GM12891 (cell line): ENCODE results near the gene FAM78B.

Experiments used
- POLR2A ChIP-seq: IDR thresholded peaks from 2 replicates; pipeline ENCODE4 v1.6.1; 2011; ENCODE audit warnings: low read depth, low read length, control low read depth
- POU2F2 ChIP-seq: IDR thresholded peaks from 2 replicates; pipeline ENCODE4 v1.6.1; 2011; ENCODE audit warnings: low read depth, mild to moderate bottlenecking, control low read depth, low read length, moderate library complexity

- no peak for TF ChIP-seq POU2F2
- no peak for TF ChIP-seq POLR2A
These were observed 1.0 kb downstream of the FAM78B start for GRCh38 chr1:166165661-166166328.
